Endothelial cell of umbilical vein (primary cell): ENCODE data around the gene EPN2. TPM values are rescaled to one million over a fixed set of nuclear protein-coding genes. Genes with fewer than 3 reads are reported as not detected.

ENCODE experiments used
- BruUV-seq: library from RNA; stranded (reverse); fragments of 400-500 nt; replicated peaks from 2 replicates; lab custom pipeline; 2021; lab: Mats Ljungman, UMichigan
- CTCF ChIA-PET: fragments of 300-600, 350-600 bp; sonication (Branson Sonifier 250); formaldehyde crosslinking; loops from one replicate; lab custom pipeline; 2021; ENCODE audit warnings: antibody characterized with exemption, inconsistent platforms; lab: Charles Lee
- POLR2A ChIA-PET: fragments of 300-600, 350-600 bp; sonication (Branson Sonifier 250); formaldehyde crosslinking; loops from one replicate; lab custom pipeline; 2021; ENCODE audit warnings: antibody characterized with exemption, inconsistent platforms; lab: Charles Lee
- DNase-seq: peaks from one replicate; pipeline ENCODE4 v3.0.0-alpha.2; 2011; ENCODE audit warnings: low read depth, low spot score
- FAIRE-seq: peaks from 2 replicates; lab custom pipeline; 2011; peaks lifted over from hg19 to GRCh38; lab: Jason Lieb, UNC
- H2AFZ ChIP-seq: 2 replicates; pipeline ENCODE4 v1.6.0; 2012; ENCODE audit warnings: low read depth, low read length, control low read depth, inconsistent platforms
- H3K27ac ChIP-seq: 2 replicates; pipeline ENCODE4 v1.5.1; 2011; ENCODE audit warnings: low read depth, mild to moderate bottlenecking, control low read depth, low read length, moderate library complexity; ENCODE audit not compliant: insufficient read depth
- H3K27me3 ChIP-seq, 2 experiments: 2 replicates each; pipeline versions ENCODE4 v1.6.0 to v1.6.1; 2011; ENCODE audit warnings: low read length in 2 of 2, mixed read lengths in 1 of 2; ENCODE audit not compliant: control insufficient read depth in 2 of 2, insufficient read depth in 2 of 2
- H3K36me3 ChIP-seq, 2 experiments: 2 replicates in 1 of 2; 3 replicates in 1 of 2; pipeline ENCODE4 v1.5.1; 2011; ENCODE audit warnings: low read length in 2 of 2, mild to moderate bottlenecking in 1 of 2, moderate library complexity in 1 of 2; ENCODE audit not compliant: control insufficient read depth in 2 of 2, insufficient read depth in 2 of 2; ENCODE audit errors: extremely low read depth in 1 of 2
- H3K4me1 ChIP-seq: 3 replicates; pipeline ENCODE4 v1.5.1; 2011; ENCODE audit warnings: mild to moderate bottlenecking, low read length; ENCODE audit not compliant: control insufficient read depth, insufficient read depth; ENCODE audit errors: extremely low read depth
- H3K4me2 ChIP-seq: 2 replicates; pipeline ENCODE4 v1.6.1; 2011; ENCODE audit warnings: low read length, control low read depth, mixed read lengths; ENCODE audit not compliant: insufficient read depth
- H3K4me3 ChIP-seq, 3 experiments: fragments of 200-600 bp in 1 of 3; sonication (generic), shearing (Covaris generic) in 1 of 3; replicated peaks in 1 of 3; 2 replicates each; pipeline ENCODE4 v1.5.1; 2011 to 2016; ENCODE audit warnings: control low read depth in 3 of 3, low read length in 3 of 3, mild to moderate bottlenecking in 2 of 3, inconsistent platforms in 1 of 3, low read depth in 1 of 3, moderate library complexity in 1 of 3; ENCODE audit not compliant: insufficient read depth in 1 of 3
- H3K79me2 ChIP-seq: 2 replicates; pipeline ENCODE4 v1.6.0; 2012; ENCODE audit warnings: low read length, inconsistent platforms; ENCODE audit not compliant: control insufficient read depth, insufficient read depth
- H3K9ac ChIP-seq: replicated peaks from 2 replicates; pipeline ENCODE3; 2011; ENCODE audit warnings: low read length, control low read depth; ENCODE audit not compliant: insufficient read depth; ENCODE audit errors: extremely low read depth
- H3K9me1 ChIP-seq: replicated peaks from 3 replicates; pipeline ENCODE4 v1.6.0; 2011; ENCODE audit warnings: mild to moderate bottlenecking, low read length; ENCODE audit not compliant: control insufficient read depth, insufficient read depth; ENCODE audit errors: extremely low read depth
- H3K9me3 ChIP-seq: replicated peaks from 2 replicates; pipeline ENCODE4 v1.5.1; 2012; ENCODE audit warnings: low read length, inconsistent platforms; ENCODE audit not compliant: control insufficient read depth, insufficient read depth
- H4K20me1 ChIP-seq: replicated peaks from 2 replicates; pipeline ENCODE3; 2011; ENCODE audit warnings: mild to moderate bottlenecking, low read length; ENCODE audit not compliant: control insufficient read depth, insufficient read depth; ENCODE audit errors: extremely low read depth
- CTCF ChIP-seq, 2 donors: IDR thresholded peaks; 1 replicate in 1 of 2; 2 replicates in 1 of 2; pipeline ENCODE4 v1.5.1; 2011; ENCODE audit warnings: low read length in 2 of 2, mild to moderate bottlenecking in 2 of 2, moderate library complexity in 2 of 2, control low read depth in 1 of 2, inconsistent platforms in 1 of 2, low read depth in 1 of 2; ENCODE audit not compliant: insufficient read depth in 1 of 2; ENCODE audit errors: extremely low read depth in 1 of 2
- EZH2 ChIP-seq: IDR thresholded peaks from 2 replicates; pipeline ENCODE4 v1.6.1; 2012; ENCODE audit warnings: borderline replicate concordance, low read depth, mild to moderate bottlenecking, moderate library complexity, low read length, inconsistent platforms; ENCODE audit not compliant: severe bottlenecking
- FOS ChIP-seq: IDR thresholded peaks from 2 replicates; pipeline ENCODE4 v1.6.1; 2011; ENCODE audit warnings: mild to moderate bottlenecking, low read length, moderate library complexity, borderline replicate concordance; ENCODE audit not compliant: insufficient read depth
- GATA2 ChIP-seq: IDR thresholded peaks from 2 replicates; pipeline ENCODE4 v1.7.0; 2011; ENCODE audit warnings: low read depth, mild to moderate bottlenecking, moderate library complexity, mixed read lengths, low read length; ENCODE audit not compliant: insufficient read length, insufficient read depth
- JUN ChIP-seq: IDR thresholded peaks from 2 replicates; pipeline ENCODE4 v1.6.1; 2011; ENCODE audit warnings: borderline replicate concordance, low read depth; ENCODE audit not compliant: insufficient read length, insufficient read depth
- MYC ChIP-seq: IDR thresholded peaks from one replicate; pipeline ENCODE4 v1.6.1; 2011; ENCODE audit warnings: mild to moderate bottlenecking, low read depth, low read length
- POLR2A ChIP-seq: IDR thresholded peaks from 2 replicates; pipeline ENCODE4 v1.6.1; 2012; ENCODE audit warnings: low read depth, mild to moderate bottlenecking, control low read depth, low read length
- POLR2AphosphoS5 ChIP-seq: IDR thresholded peaks from 2 replicates; pipeline ENCODE4 v1.6.1; 2012; ENCODE audit warnings: low read depth, mild to moderate bottlenecking, control low read depth, low read length, moderate library complexity; ENCODE audit not compliant: insufficient read depth
- dilution Hi-C: fragments of 300-500 bp; cut with MboI; formaldehyde crosslinking; loops from one replicate; pipeline ENCODE4 v1.15.0; 2019; ENCODE audit warnings: low sequenced_read_pairs; ENCODE audit not compliant: extremely low pct_ligation_motif_present
- intact Hi-C: fragments of 100-400 bp; cut with micrococcal nuclease; formaldehyde crosslinking; loops from one replicate; pipeline ENCODE4 v1.10.0; 2022
- polyA plus RNA-seq, 4 experiments: library from polyadenylated mRNA; depleted of rRNA in 3 of 4; stranded (reverse) in 3 of 4; unstranded in 1 of 4; fragments of >200 nt; gene quantifications; 2 replicates each; pipeline versions ENCODE4 v1.2.1 to v1.2.3, GENCODE V29; 2011 to 2012; ENCODE audit warnings: missing spikeins in 1 of 4
- total RNA-seq: library from RNA; stranded (reverse); gene quantifications from 2 replicates; pipeline ENCODE4 v1.2.3, GENCODE V29; 2021
- TF ChIP-seq, protein P1 (sequence below): IDR thresholded peaks from 2 replicates; pipeline ENCODE4 v1.6.1; 2011; ENCODE audit not compliant: insufficient read depth, insufficient read length

The EPN2 gene
- total and polyA plus RNA-seq, 2 donors (not counting 3 experiments of a cell fraction or from before 2014, with no cell fraction given) = 40.3 to 70.5 TPM

DNA sequence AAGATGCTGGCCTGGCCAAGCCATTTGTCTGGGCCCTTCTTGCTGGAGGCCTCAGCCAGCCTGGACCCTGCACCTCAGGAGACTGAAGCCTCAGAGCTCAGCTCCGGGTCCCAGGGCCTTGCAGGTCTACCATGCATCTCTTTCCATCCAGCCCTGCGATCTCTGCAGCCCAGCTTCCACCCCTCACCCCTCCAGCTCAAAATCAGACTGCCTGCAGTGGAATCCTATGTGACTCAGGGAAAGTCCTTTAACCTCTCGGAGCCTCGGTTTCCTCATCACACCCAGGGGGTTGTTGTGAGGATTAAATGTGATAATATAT is 128.3 kb downstream of the EPN2 start:
- H3K4me1 ChIP-seq = peaks cover 8% of the 10 kb centered on the region
- no peaks in the 10 kb centered on the region for H3K27me3 ChIP-seq
- FAIRE-seq (no peak), DNase-seq (no peak)
- no peaks in the 10 kb centered on the region for H3K79me2 ChIP-seq
- intact Hi-C loops = no loop called here
- no peak overlapping the region for H3K9ac ChIP-seq
- no peaks in the 10 kb centered on the region for H4K20me1 ChIP-seq
- H3K9me1 ChIP-seq = no peaks in the 10 kb centered on the region
- H3K4me3 ChIP-seq = no peak overlapping the region
- no peak overlapping the region for H3K4me2 ChIP-seq
- H3K36me3 ChIP-seq = no peaks in the 10 kb centered on the region
- no peak overlapping the region for H2AFZ ChIP-seq
- no peak overlapping the region for H3K27ac ChIP-seq
- H3K9me3 ChIP-seq = no peaks in the 10 kb centered on the region
- TF ChIP-seq POLR2AphosphoS5 (no peak), EZH2 (no peak), CTCF (IDR thresholded peaks at IDR 0.05; ENCODE audit: extremely low read depth in 1 of 2, insufficient read depth in 1 of 2, low read depth in 1 of 2, low read length in 2 of 2) (no peak), GATA2 (no peak), MYC (no peak), POLR2A (no peak), JUN (no peak), FOS (no peak)
- TF ChIP-seq, protein P1, sequence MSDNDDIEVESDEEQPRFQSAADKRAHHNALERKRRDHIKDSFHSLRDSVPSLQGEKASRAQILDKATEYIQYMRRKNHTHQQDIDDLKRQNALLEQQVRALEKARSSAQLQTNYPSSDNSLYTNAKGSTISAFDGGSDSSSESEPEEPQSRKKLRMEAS = no peak
- BruUV-seq = no TSS peak
- dilution Hi-C loops = no loop called here
- ChIA-PET POLR2A (no interaction called here), CTCF (interaction anchor here (1.0 to 3.8 kb wide), 5 partner anchors 9 to 397 kb away, joined by 3 to 34 read pairs (median 4); partner anchors contain the start of gene MAPK7)
